ENCODE data around the gene LTBP3.

The LTBP3 gene

GRCh38 chr11:65492637-65493366, 65.4 kb downstream of the LTBP3 start:
- DNase-seq = peak; percentile 74

- no peak for DNase-seq
Observed at GRCh38 chr11:65492387-65492636, 65.8 kb downstream of the LTBP3 start.

- no peak for DNase-seq
Observed at GRCh38 chr11:65491614-65492386, 66.4 kb downstream of the LTBP3 start.

- no peak for DNase-seq
Observed at GRCh38 chr11:65491163-65491465, 67.0 kb downstream of the LTBP3 start.

GRCh38 chr11:65489706-65490320, 68.3 kb downstream of the LTBP3 start:
- DNase-seq = no peak

GRCh38 chr11:65489035-65489705, 69.0 kb downstream of the LTBP3 start:
- DNase-seq = no peak

Measured in AML-193 (cell line).